Peyer's patch (tissue), 4 donors: ENCODE results near the gene ARHGAP26.
"Not testable (repeated sequence)": the region's sequence is repeated elsewhere in the genome, so short reads cannot be mapped to it uniquely, and the experiment has no call there.

Experiments used
- POLR2A ChIP-seq, 2 donors: fragments of 450-650 bp; IDR thresholded peaks; one replicate each; pipeline ENCODE4 v1.5.1; 2017; ENCODE audit warnings: antibody characterized with exemption in 2 of 2, mild to moderate bottlenecking in 2 of 2, moderate library complexity in 2 of 2
- TF ChIP-seq, protein P1 (sequence below), 6 experiments: fragments of 450-650 bp in 4 of 6; fragments of 200-600 bp in 2 of 6; sonication (generic) in 1 of 6; IDR thresholded peaks; one replicate each; pipeline ENCODE4 v1.5.1; 2017 to 2019; ENCODE audit warnings: antibody characterized with exemption in 6 of 6, mild to moderate bottlenecking in 3 of 6, moderate library complexity in 1 of 6

DNA sequence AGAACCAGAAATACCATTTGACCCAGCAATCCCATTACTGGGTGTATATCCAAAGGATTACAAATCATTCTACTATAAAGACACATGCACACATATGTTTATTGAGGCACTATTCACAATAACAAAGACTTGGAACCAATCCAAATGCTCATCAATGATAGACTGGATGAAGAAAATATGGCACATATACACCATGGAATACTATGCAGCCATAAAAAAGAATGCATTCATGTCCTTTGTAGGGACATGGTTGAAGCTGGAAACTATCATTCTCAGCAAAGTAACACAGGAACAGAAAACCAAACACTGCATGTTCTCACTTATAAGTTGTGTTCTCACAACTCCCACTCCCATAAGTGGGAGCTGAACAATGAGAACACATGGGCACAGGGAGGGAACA lies 225.4 kb downstream of the ARHGAP26 start:
- TF ChIP-seq, protein P1, sequence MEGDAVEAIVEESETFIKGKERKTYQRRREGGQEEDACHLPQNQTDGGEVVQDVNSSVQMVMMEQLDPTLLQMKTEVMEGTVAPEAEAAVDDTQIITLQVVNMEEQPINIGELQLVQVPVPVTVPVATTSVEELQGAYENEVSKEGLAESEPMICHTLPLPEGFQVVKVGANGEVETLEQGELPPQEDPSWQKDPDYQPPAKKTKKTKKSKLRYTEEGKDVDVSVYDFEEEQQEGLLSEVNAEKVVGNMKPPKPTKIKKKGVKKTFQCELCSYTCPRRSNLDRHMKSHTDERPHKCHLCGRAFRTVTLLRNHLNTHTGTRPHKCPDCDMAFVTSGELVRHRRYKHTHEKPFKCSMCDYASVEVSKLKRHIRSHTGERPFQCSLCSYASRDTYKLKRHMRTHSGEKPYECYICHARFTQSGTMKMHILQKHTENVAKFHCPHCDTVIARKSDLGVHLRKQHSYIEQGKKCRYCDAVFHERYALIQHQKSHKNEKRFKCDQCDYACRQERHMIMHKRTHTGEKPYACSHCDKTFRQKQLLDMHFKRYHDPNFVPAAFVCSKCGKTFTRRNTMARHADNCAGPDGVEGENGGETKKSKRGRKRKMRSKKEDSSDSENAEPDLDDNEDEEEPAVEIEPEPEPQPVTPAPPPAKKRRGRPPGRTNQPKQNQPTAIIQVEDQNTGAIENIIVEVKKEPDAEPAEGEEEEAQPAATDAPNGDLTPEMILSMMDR (IDR thresholded peaks at IDR 0.05) = not testable (repeated sequence)
- not testable (repeated sequence) for TF ChIP-seq POLR2A (IDR thresholded peaks at IDR 0.05)
